H1 (cell line): ENCODE measurements around the gene ZBTB4. TPM values are rescaled to one million over a fixed set of nuclear protein-coding genes. Genes with fewer than 3 reads are reported as not detected.

ENCODE experiments used
- CTCF ChIA-PET: fragments of 300-600 bp; sonication (Branson Sonifier 250); formaldehyde crosslinking; loops from one replicate; lab custom pipeline; 2021; ENCODE audit not compliant: partially characterized antibody; lab: Charles Lee
- POLR2A ChIA-PET: fragments of 300-600 bp; sonication (Branson Sonifier 250); formaldehyde crosslinking; loops from one replicate; lab custom pipeline; 2021; ENCODE audit warnings: inconsistent platforms; ENCODE audit not compliant: partially characterized antibody; lab: Charles Lee
- DNase-seq, 2 experiments: peaks; one replicate each; pipeline versions ENCODE4 v3.0.0 to v3.0.0-alpha.2; 2010 to 2022; ENCODE audit warnings: low spot score in 2 of 2, low read depth in 1 of 2, mixed read lengths in 1 of 2
- FAIRE-seq: peaks from 2 replicates; lab custom pipeline; 2011; peaks lifted over from hg19 to GRCh38; lab: Jason Lieb, UNC
- H2AFZ ChIP-seq: 2 replicates; pipeline ENCODE4 v1.8.1; 2012; ENCODE audit warnings: low read length, inconsistent platforms
- H2AK5ac ChIP-seq: 2 replicates; pipeline ENCODE4 v1.6.1; 2013; ENCODE audit warnings: low read depth, low read length
- H2BK120ac ChIP-seq: replicated peaks from 2 replicates; pipeline ENCODE3; 2013; ENCODE audit warnings: low read depth, low read length, inconsistent platforms
- H2BK12ac ChIP-seq: 2 replicates; pipeline ENCODE4 v1.6.1; 2013; ENCODE audit warnings: low read depth, low read length
- H2BK15ac ChIP-seq: 2 replicates; pipeline ENCODE4 v1.6.1; 2013; ENCODE audit warnings: low read length
- H2BK20ac ChIP-seq: 2 replicates; pipeline ENCODE4 v1.6.1; 2013; ENCODE audit warnings: low read length
- H2BK5ac ChIP-seq: 2 replicates; pipeline ENCODE4 v1.6.1; 2013; ENCODE audit warnings: low read depth, low read length
- H3K14ac ChIP-seq: 2 replicates; pipeline ENCODE4 v1.6.1; 2013; ENCODE audit warnings: inconsistent platforms; ENCODE audit not compliant: insufficient read length
- H3K18ac ChIP-seq: 2 replicates; pipeline ENCODE4 v1.6.1; 2013; ENCODE audit warnings: low read length; ENCODE audit errors: extremely low read depth
- H3K23ac ChIP-seq: 2 replicates; pipeline ENCODE4 v1.6.1; 2013; ENCODE audit warnings: inconsistent platforms; ENCODE audit not compliant: insufficient read length
- H3K23me2 ChIP-seq: 2 replicates; pipeline ENCODE4 v1.6.1; 2013; ENCODE audit warnings: low read depth, low read length
- H3K27ac ChIP-seq: 2 replicates; pipeline ENCODE4 v1.6.1; 2011; ENCODE audit warnings: low read depth, low read length, inconsistent platforms
- H3K27me3 ChIP-seq, 4 experiments: replicated peaks in 1 of 4; 1 replicate in 1 of 4; 2 replicates in 3 of 4; pipeline versions ENCODE4 v1.6.1 to v1.8.1; 2011 to 2013; ENCODE audit warnings: low read length in 3 of 4, mild to moderate bottlenecking in 3 of 4, inconsistent platforms in 2 of 4, mixed read lengths in 2 of 4, moderate library complexity in 1 of 4; ENCODE audit not compliant: control insufficient read depth in 3 of 4, insufficient read depth in 3 of 4; ENCODE audit errors: extremely low read depth in 1 of 4
- H3K36me3 ChIP-seq, 4 experiments: 2 replicates each; pipeline versions ENCODE4 v1.6.1 to v1.8.1; 2011 to 2013; ENCODE audit warnings: mild to moderate bottlenecking in 4 of 4, low read length in 3 of 4, moderate library complexity in 2 of 4, control low read depth in 1 of 4, inconsistent platforms in 1 of 4; ENCODE audit not compliant: insufficient read depth in 4 of 4, control insufficient read depth in 2 of 4
- H3K4ac ChIP-seq: replicated peaks from 2 replicates; pipeline ENCODE3; 2013; ENCODE audit warnings: low read length, low read depth, mixed read lengths, inconsistent platforms; ENCODE audit not compliant: insufficient read length
- H3K4me1 ChIP-seq, 4 experiments: replicated peaks in 1 of 4; 1 replicate in 1 of 4; 2 replicates in 3 of 4; pipeline versions ENCODE4 v1.6.1 to v1.8.1; 2011 to 2013; ENCODE audit warnings: low read length in 3 of 4, inconsistent platforms in 2 of 4, mixed read lengths in 1 of 4; ENCODE audit not compliant: insufficient read depth in 4 of 4, control insufficient read depth in 3 of 4
- H3K4me2 ChIP-seq, 2 experiments: 2 replicates each; pipeline versions ENCODE4 v1.6.1 to v1.8.1; 2011 to 2013; ENCODE audit warnings: low read depth in 2 of 2, low read length in 2 of 2, control low read depth in 1 of 2, inconsistent platforms in 1 of 2, mild to moderate bottlenecking in 1 of 2; ENCODE audit not compliant: insufficient read depth in 1 of 2
- H3K4me3 ChIP-seq, 4 experiments: fragments of 200-600, 300-600 bp in 1 of 4; sonication (generic), shearing (Covaris generic), sonication (Bioruptor Twin) in 1 of 4; 2 replicates each; pipeline versions ENCODE4 v1.5.1 to v1.8.1; 2011 to 2016; ENCODE audit warnings: low read length in 4 of 4, low read depth in 3 of 4, control low read depth in 2 of 4, inconsistent platforms in 2 of 4, mild to moderate bottlenecking in 2 of 4, mixed read lengths in 1 of 4, moderate library complexity in 1 of 4; ENCODE audit not compliant: insufficient read depth in 2 of 4; ENCODE audit errors: extremely low read depth in 1 of 4
- H3K56ac ChIP-seq: replicated peaks from 2 replicates; pipeline ENCODE3; 2013; ENCODE audit warnings: low read depth, mild to moderate bottlenecking, mixed read lengths, low read length, inconsistent platforms; ENCODE audit not compliant: insufficient read length
- H3K79me1 ChIP-seq: 2 replicates; pipeline ENCODE4 v1.6.1; 2013; ENCODE audit warnings: low read depth, low read length, control low read depth
- H3K79me2 ChIP-seq, 2 experiments: 2 replicates each; pipeline versions ENCODE4 v1.6.1 to v1.8.1; 2012 to 2013; ENCODE audit warnings: low read length in 2 of 2, mild to moderate bottlenecking in 2 of 2, inconsistent platforms in 1 of 2; ENCODE audit not compliant: insufficient read depth in 2 of 2, control insufficient read depth in 1 of 2
- H3K9ac ChIP-seq, 4 experiments: replicated peaks in 1 of 4; 1 replicate in 1 of 4; 2 replicates in 3 of 4; pipeline versions ENCODE4 v1.6.1 to v1.8.1; 2011 to 2013; ENCODE audit warnings: low read depth in 3 of 4, low read length in 3 of 4, control low read depth in 2 of 4, mild to moderate bottlenecking in 2 of 4, moderate library complexity in 2 of 4, inconsistent platforms in 1 of 4; ENCODE audit errors: extremely low read depth in 1 of 4
- H3K9me3 ChIP-seq, 2 experiments: 2 replicates each; pipeline versions ENCODE4 v1.6.1 to v1.8.1; 2012 to 2013; ENCODE audit warnings: mild to moderate bottlenecking in 2 of 2, moderate library complexity in 2 of 2, control low read depth in 1 of 2, inconsistent platforms in 1 of 2, low read depth in 1 of 2, low read length in 1 of 2, mixed read lengths in 1 of 2; ENCODE audit not compliant: insufficient read depth in 2 of 2
- H4K20me1 ChIP-seq, 2 experiments: replicated peaks in 1 of 2; 2 replicates each; pipeline versions ENCODE3 to v1.8.1; 2011 to 2013; ENCODE audit warnings: inconsistent platforms in 2 of 2, low read length in 2 of 2, mild to moderate bottlenecking in 1 of 2; ENCODE audit not compliant: insufficient read depth in 2 of 2, control insufficient read depth in 1 of 2
- H4K5ac ChIP-seq: 2 replicates; pipeline ENCODE4 v1.6.1; 2013; ENCODE audit warnings: low read length, low read depth, mixed read lengths, inconsistent platforms; ENCODE audit not compliant: insufficient read length
- H4K8ac ChIP-seq: 2 replicates; pipeline ENCODE4 v1.8.0; 2013; ENCODE audit warnings: mild to moderate bottlenecking, moderate library complexity, low read length, inconsistent platforms; ENCODE audit not compliant: insufficient read depth; ENCODE audit errors: extremely low read depth
- H4K91ac ChIP-seq: replicated peaks from 2 replicates; pipeline ENCODE3; 2013; ENCODE audit warnings: low read length, mixed read lengths, inconsistent platforms; ENCODE audit not compliant: insufficient read length
- PHF8 ChIP-seq: fragments of 200-600 bp; sonication (generic); conservative IDR thresholded peaks from 2 replicates; pipeline ENCODE4 v1.7.1; 2012; ENCODE audit warnings: low read depth, mild to moderate bottlenecking, inconsistent platforms, low read length, moderate library complexity
- WGBS, 2 experiments: shearing (Covaris generic) in 1 of 2; methylation state at CpG; one replicate each; pipeline versions ENCODE4 v1.1.6 to v1.1.7; 2013 to 2015; ENCODE audit warnings: low lambda C conversion rate in 2 of 2, mixed read lengths in 2 of 2, inconsistent platforms in 1 of 2, low coverage in 1 of 2, missing lambda C conversion rate in 1 of 2; ENCODE audit not compliant: insufficient replicate concordance in 2 of 2, insufficient coverage in 1 of 2, insufficient read length in 1 of 2; ENCODE audit errors: extremely low coverage in 1 of 2, missing lambda C conversion rate in 1 of 2; 5-methylcytosine and 5-hydroxymethylcytosine counted together
- polyA plus RNA-seq, 7 experiments: library from polyadenylated mRNA; depleted of rRNA in 3 of 7; stranded (reverse) in 5 of 7; unstranded in 2 of 7; fragments of >200 nt in 5 of 7; fragments of 200-250 nt in 2 of 7; gene quantifications; 1 replicate in 5 of 7; 2 replicates in 1 of 7; 4 replicates in 1 of 7; pipeline versions ENCODE4 v1.2.1 to v1.2.3, GENCODE V29; 2011 to 2013; ENCODE audit warnings: missing spikeins in 2 of 7, mixed read lengths in 2 of 7
- total RNA-seq: library from RNA; stranded (reverse); fragmentation: NEBNext Ultra II Directional; extraction: Animal tissue kit (Norgen Biotek cat#: 25700); gene quantifications from 2 replicates; pipeline ENCODE4 v1.2.1, GENCODE V29; 2021

ZBTB4 gene
- total and polyA plus RNA-seq, 2 of the 8 experiments (the other 6 are each of a cell fraction or from before 2014, with no cell fraction given) = 5.9 to 10.1 TPM

DNA sequence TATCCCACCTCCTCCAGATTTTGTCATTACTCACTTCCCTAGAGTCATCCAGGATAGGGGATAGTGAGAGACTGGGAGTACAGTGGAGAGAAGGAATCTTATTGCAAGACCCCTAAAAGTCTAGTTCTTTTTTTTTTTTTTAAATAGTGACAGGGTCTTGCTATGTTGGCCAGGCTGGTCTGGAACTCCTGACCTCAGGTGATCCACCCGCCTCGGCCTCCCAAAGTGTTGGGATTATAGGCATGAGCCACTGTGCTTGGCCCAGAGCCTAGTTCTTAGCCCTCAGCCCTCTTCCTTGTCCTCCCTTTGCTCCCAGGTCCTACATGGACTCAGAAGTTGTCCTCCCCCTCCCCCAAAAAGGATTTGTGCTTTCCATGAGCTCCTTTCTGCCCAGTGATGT is 37.3 kb downstream of the ZBTB4 start:
- Histone ChIP-seq H3K4ac (no peak overlapping the region), H3K23ac (no peak overlapping the region), H3K36me3 (no peaks in the 10 kb centered on the region), H3K27me3 (peaks cover 2 to 18% (median 15%) of the 10 kb centered on the region in 4 experiments), H3K79me2 (no peaks in the 10 kb centered on the region), H3K9me3 (no peaks in the 10 kb centered on the region), H3K18ac (no peak overlapping the region), H2BK20ac (no peak overlapping the region), H3K4me1 (peaks cover 3 to 27% (median 18%) of the 10 kb centered on the region in 4 experiments), H3K4me3 (no peak overlapping the region), H3K23me2 (peaks cover 26% of the 10 kb centered on the region; the same call in 1 of the 2 replicates), H3K27ac (no peak overlapping the region), H2BK12ac (peak overlapping the region; percentile 60; the same call in 1 of the 2 replicates), H2AK5ac (no peak overlapping the region), H3K4me2 (peak overlapping the region in 1 of 2 experiments; percentile 91; a peak in 1 of 4 replicates), H3K14ac (no peak overlapping the region), H4K91ac (no peak overlapping the region), H3K9ac (no peak overlapping the region), H3K79me1 (no peaks in the 10 kb centered on the region), H2AFZ (no peak overlapping the region), H2BK5ac (no peak overlapping the region), H2BK15ac (peak overlapping the region; percentile 97; the same call in 1 of the 2 replicates), H4K5ac (no peak overlapping the region), H4K20me1 (no peaks in the 10 kb centered on the region), H4K8ac (no peak overlapping the region), H3K56ac (no peak overlapping the region), H2BK120ac (no peak overlapping the region)
- 95% methylated on average over 2 of the region's 2 CpGs; no CpG with 5 or more reads in 1 of the 2 experiments for WGBS, 2 experiments
- DNase-seq = no peak
- ChIA-PET CTCF (interaction anchor here (0.6 to 5.4 kb wide), 11 partner anchors 9 to 129 kb away, joined by 3 to 26 read pairs (median 4); partner anchors contain the start of genes NEURL4, NLGN2, TMEM95 and ZBTB4), POLR2A (interaction anchor here (0.9 to 15.5 kb wide), 10 partner anchors 11 to 245 kb away, joined by 3 to 339 read pairs (median 4); partner anchors contain the start of genes POLR2A, SLC35G6, TMEM256 and TP53)
- no peak for FAIRE-seq
- no peak for TF ChIP-seq PHF8
